ENCODE results near the gene SAMM50. TPM values are rescaled to one million over a fixed set of nuclear protein-coding genes. Genes with fewer than 3 reads are reported as not detected.

SAMM50 gene
- total RNA-seq, 1 donor from 2014 or later, result 45.5 TPM

DNA sequence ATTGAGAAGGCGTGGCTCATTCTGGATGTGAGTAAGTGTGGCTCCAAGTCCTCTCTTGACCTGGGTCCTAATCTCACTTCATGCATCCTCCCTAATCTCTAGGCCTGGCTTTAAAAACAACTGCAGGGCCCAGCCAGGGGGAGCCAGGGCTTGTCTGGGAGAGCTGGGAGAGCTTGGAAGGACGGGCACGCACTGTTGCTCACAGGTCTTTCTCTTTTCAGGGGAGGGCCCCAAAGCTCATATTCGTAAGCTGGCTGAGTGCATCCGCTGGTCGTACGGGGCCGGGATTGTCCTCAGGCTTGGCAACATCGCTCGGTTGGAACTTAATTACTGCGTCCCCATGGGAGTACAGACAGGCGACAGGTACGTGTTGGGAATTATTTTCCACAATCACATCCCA is 34.8 kb downstream of the SAMM50 start:
- DNase-seq (ENCODE audit: low spot score), result no peak
- Mint-ChIP-seq H3K27ac (no peak overlapping the region), H3K36me3 (peaks cover 3% of the 10 kb centered on the region), H3K4me1 (peaks cover 19% of the 10 kb centered on the region), H3K27me3 (ENCODE audit: insufficient read depth, low read depth) (peaks cover 3% of the 10 kb centered on the region), H3K4me3 (no peak overlapping the region), H3K9me3 (no peaks in the 10 kb centered on the region)
- Histone ChIP-seq H4K20me1 (ENCODE audit: low read depth) (peaks cover 4% of the 10 kb centered on the region), H2AFZ (replicated peaks) (no peak overlapping the region), H3K9ac (no peak overlapping the region), H3K9me3 (ENCODE audit: low read depth) (no peaks in the 10 kb centered on the region), H3K4me1 (no peaks in the 10 kb centered on the region), H3K79me2 (ENCODE audit: low read depth) (no peaks in the 10 kb centered on the region), H3F3A (ENCODE audit: low read depth) (no peaks in the 10 kb centered on the region), H3K27me3 (no peaks in the 10 kb centered on the region), H3K4me3 (no peak overlapping the region), H3K4me2 (no peak overlapping the region), H3K27ac (no peak overlapping the region), H3K36me3 (peaks cover 2% of the 10 kb centered on the region)
- no peak for TF ChIP-seq EZH2phosphoT487 (IDR thresholded peaks at IDR 0.05)
- TF ChIP-seq EZH2 (IDR thresholded peaks at IDR 0.05), result no peak
- TF ChIP-seq, protein P1, sequence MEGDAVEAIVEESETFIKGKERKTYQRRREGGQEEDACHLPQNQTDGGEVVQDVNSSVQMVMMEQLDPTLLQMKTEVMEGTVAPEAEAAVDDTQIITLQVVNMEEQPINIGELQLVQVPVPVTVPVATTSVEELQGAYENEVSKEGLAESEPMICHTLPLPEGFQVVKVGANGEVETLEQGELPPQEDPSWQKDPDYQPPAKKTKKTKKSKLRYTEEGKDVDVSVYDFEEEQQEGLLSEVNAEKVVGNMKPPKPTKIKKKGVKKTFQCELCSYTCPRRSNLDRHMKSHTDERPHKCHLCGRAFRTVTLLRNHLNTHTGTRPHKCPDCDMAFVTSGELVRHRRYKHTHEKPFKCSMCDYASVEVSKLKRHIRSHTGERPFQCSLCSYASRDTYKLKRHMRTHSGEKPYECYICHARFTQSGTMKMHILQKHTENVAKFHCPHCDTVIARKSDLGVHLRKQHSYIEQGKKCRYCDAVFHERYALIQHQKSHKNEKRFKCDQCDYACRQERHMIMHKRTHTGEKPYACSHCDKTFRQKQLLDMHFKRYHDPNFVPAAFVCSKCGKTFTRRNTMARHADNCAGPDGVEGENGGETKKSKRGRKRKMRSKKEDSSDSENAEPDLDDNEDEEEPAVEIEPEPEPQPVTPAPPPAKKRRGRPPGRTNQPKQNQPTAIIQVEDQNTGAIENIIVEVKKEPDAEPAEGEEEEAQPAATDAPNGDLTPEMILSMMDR (IDR thresholded peaks at IDR 0.05), result no peak

DNA sequence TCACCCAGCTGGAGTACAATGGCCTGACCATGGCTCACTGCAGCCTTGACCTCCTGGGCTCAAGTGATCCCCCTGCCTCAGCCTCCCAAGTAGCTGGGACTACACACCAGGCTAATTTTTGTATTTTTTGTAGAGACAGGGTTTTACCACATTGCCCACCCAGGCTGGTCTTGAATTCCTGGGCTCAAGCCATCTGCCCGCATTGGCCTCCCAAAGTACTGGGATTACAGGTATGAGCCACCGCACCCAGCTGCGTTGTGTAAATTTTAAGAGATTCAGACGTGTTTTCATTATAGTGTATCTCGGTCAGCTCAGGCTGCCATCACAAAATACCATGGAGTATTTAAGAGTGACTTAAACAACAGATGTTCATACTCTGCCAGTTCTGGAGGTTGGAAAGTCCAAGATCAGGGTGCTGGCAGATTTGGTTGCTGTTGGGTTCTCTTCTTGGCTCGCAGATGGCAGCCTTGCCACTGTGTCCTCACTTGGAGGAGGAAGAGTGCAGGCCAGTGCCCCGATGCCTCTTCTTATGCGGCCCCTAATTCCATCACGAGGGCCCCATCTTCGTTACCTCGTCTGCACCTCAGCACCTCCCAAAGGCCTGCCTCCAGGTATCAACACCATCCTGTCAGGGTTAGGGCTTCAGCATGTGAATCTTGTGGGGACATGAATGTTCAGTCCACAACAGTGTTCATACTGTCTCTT is 36.2 kb downstream of the SAMM50 start:
- Histone ChIP-seq H3K27ac (no peak overlapping the region), H3K4me3 (no peak overlapping the region), H3K27me3 (no peaks in the 10 kb centered on the region), H3K79me2 (ENCODE audit: low read depth) (no peaks in the 10 kb centered on the region), H2AFZ (replicated peaks) (no peak overlapping the region), H3K9me3 (ENCODE audit: low read depth) (no peaks in the 10 kb centered on the region), H3K4me2 (no peak overlapping the region), H3K36me3 (no peaks in the 10 kb centered on the region), H3F3A (ENCODE audit: low read depth) (no peaks in the 10 kb centered on the region), H3K4me1 (no peaks in the 10 kb centered on the region), H4K20me1 (ENCODE audit: low read depth) (peaks cover 4% of the 10 kb centered on the region), H3K9ac (no peak overlapping the region)
- no peak for TF ChIP-seq EZH2phosphoT487 (IDR thresholded peaks at IDR 0.05)
- TF ChIP-seq EZH2 (IDR thresholded peaks at IDR 0.05), result no peak
- Mint-ChIP-seq H3K27ac (no peak overlapping the region), H3K27me3 (ENCODE audit: insufficient read depth, low read depth) (peaks cover 3% of the 10 kb centered on the region), H3K9me3 (no peaks in the 10 kb centered on the region), H3K4me1 (peaks cover 19% of the 10 kb centered on the region), H3K4me3 (no peak overlapping the region), H3K36me3 (peaks cover 3% of the 10 kb centered on the region)
- no peak for DNase-seq (ENCODE audit: low spot score)

DNA sequence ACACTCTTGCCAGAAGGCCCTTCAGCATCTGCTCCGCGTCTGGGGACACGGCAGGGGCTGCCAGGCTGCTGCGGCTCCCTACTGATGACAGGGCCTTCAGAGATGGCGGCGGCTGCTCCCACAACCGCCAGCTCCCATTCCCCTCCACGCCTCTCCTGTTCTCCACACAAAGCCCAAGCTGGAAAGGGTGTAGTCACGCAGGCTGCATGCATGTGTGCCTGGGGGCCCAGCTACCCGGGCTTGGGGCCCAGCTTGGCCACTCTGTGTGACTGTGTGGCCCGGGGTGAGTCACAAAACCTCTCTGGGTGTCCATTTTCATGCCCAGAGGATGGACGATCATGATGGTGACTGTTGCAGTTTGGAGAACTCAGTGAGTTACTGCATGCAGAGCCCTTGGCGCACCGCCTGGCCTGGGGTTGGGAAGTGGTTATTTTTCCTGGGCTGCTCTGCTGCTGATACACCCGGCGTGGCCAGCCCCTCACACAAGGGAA is 37.1 kb downstream of the SAMM50 start:
- H3K4me3 ChIP-seq, result no peak overlapping the region
- H2AFZ ChIP-seq (replicated peaks), result no peak overlapping the region
- no peaks in the 10 kb centered on the region for H3F3A ChIP-seq (ENCODE audit: low read depth)
- H3K9me3 Mint-ChIP-seq, result no peaks in the 10 kb centered on the region
- H3K36me3 Mint-ChIP-seq, result peaks cover 8% of the 10 kb centered on the region
- H3K27ac Mint-ChIP-seq, result no peak overlapping the region
- peaks cover 3% of the 10 kb centered on the region for H3K27me3 Mint-ChIP-seq (ENCODE audit: insufficient read depth, low read depth)
- H3K4me2 ChIP-seq, result no peak overlapping the region
- no peak for TF ChIP-seq EZH2phosphoT487 (IDR thresholded peaks at IDR 0.05)
- no peak for TF ChIP-seq EZH2 (IDR thresholded peaks at IDR 0.05)
- TF ChIP-seq, protein P1 (IDR thresholded peaks at IDR 0.05), result no peak
- no peaks in the 10 kb centered on the region for H3K9me3 ChIP-seq (ENCODE audit: low read depth)
- no peaks in the 10 kb centered on the region for H3K27me3 ChIP-seq
- no peak for DNase-seq (ENCODE audit: low spot score)
- H3K27ac ChIP-seq, result no peak overlapping the region
- no peak overlapping the region for H3K9ac ChIP-seq
- H3K4me3 Mint-ChIP-seq, result no peak overlapping the region
- no peaks in the 10 kb centered on the region for H3K36me3 ChIP-seq
- no peaks in the 10 kb centered on the region for H3K79me2 ChIP-seq (ENCODE audit: low read depth)
- peaks cover 4% of the 10 kb centered on the region for H4K20me1 ChIP-seq (ENCODE audit: low read depth)
- H3K4me1 ChIP-seq, result no peaks in the 10 kb centered on the region
- peaks cover 20% of the 10 kb centered on the region for H3K4me1 Mint-ChIP-seq
